Brain microvascular endothelial cell (primary cell): ENCODE results near the gene SPHK2.
"Not testable (repeated sequence)": the region's sequence is repeated elsewhere in the genome, so short reads cannot be mapped to it uniquely, and the experiment has no call there.

Experiments
- DNase-seq: peaks from one replicate; pipeline ENCODE4 v3.0.0-alpha.2; 2020
- H3K27ac ChIP-seq: fragments of 250-450 bp; sonication (Bioruptor Pico); 2 replicates; pipeline ENCODE4 v1.5.1; 2020; ENCODE audit warnings: mild to moderate bottlenecking, moderate library complexity
- H3K27me3 ChIP-seq: fragments of 250-450 bp; sonication (Bioruptor Pico); replicated peaks from 2 replicates; pipeline ENCODE4 v1.5.1; 2020; ENCODE audit warnings: mild to moderate bottlenecking
- H3K36me3 ChIP-seq: fragments of 250-450 bp; sonication (Bioruptor Pico); replicated peaks from 2 replicates; pipeline ENCODE4 v1.5.1; 2020; ENCODE audit warnings: mild to moderate bottlenecking
- H3K4me3 ChIP-seq: 2 replicates; pipeline ENCODE4 v1.5.1; 2011; ENCODE audit warnings: low read depth, mild to moderate bottlenecking, control low read depth, low read length, moderate library complexity
- in situ Hi-C: cut with HindIII; loops from 2 replicates; pipeline ENCODE4 v1.10.0; 2017; ENCODE audit warnings: low sequenced_read_pairs, low pct_ligation_motif_present
- TF ChIP-seq, protein P1 (sequence below): IDR thresholded peaks from 2 replicates; pipeline ENCODE4 v1.5.1; 2011; ENCODE audit warnings: low read depth, mild to moderate bottlenecking, moderate library complexity, low read length, control low read depth, inconsistent platforms; ENCODE audit errors: missing control alignments

Gene SPHK2

DNA sequence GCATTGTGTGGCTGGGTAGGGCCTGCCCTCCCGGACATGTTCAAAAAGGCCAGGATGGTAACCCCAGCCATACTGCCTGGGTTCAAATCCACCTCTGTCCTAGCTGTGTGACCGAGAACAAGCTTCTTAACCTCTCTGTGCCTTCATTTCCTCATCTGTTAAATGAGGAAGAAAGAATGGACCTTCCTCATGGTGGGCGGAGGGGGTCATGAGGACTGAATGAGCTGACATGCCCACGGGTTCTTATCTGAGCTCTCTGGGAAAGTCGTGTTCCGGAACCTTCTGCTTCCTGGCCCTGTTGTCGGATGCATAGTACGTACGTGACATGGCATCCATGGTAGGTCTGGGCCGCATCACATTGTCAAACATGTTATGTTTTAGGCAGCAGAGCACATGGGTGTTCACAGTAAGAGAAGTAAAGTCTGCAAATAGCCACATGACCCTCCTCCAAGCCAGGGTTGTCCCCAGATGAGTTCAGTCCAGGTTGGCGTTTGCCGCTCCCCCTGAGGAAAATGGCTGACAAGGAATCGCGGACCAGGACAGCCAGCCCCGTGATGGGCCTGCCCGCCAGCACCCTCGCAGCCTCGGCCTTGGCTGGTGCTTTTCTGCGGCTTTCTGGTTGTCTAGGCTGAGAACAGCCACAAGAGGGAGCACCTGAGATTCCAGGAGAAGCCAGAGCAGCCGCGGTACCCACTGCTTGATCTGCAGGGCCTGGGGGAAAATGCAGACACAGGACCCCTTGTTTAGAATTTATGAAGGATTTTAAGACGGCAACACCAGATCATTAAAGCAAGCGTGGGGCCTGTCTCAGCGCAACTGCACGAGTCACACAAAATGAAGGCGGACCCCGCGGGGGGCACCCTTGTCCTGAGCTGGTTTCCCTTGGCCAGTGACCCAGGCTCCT, 55.9 kb downstream of the SPHK2 start:
- no peak overlapping the region for H3K27ac ChIP-seq
- no peaks in the 10 kb centered on the region for H3K36me3 ChIP-seq
- peak; percentile 73 for DNase-seq
- no peak overlapping the region for H3K4me3 ChIP-seq
- TF ChIP-seq, protein P1, sequence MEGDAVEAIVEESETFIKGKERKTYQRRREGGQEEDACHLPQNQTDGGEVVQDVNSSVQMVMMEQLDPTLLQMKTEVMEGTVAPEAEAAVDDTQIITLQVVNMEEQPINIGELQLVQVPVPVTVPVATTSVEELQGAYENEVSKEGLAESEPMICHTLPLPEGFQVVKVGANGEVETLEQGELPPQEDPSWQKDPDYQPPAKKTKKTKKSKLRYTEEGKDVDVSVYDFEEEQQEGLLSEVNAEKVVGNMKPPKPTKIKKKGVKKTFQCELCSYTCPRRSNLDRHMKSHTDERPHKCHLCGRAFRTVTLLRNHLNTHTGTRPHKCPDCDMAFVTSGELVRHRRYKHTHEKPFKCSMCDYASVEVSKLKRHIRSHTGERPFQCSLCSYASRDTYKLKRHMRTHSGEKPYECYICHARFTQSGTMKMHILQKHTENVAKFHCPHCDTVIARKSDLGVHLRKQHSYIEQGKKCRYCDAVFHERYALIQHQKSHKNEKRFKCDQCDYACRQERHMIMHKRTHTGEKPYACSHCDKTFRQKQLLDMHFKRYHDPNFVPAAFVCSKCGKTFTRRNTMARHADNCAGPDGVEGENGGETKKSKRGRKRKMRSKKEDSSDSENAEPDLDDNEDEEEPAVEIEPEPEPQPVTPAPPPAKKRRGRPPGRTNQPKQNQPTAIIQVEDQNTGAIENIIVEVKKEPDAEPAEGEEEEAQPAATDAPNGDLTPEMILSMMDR: peak; percentile 90
- H3K27me3 ChIP-seq: no peaks in the 10 kb centered on the region
- in situ Hi-C loops: no loop called here

DNA sequence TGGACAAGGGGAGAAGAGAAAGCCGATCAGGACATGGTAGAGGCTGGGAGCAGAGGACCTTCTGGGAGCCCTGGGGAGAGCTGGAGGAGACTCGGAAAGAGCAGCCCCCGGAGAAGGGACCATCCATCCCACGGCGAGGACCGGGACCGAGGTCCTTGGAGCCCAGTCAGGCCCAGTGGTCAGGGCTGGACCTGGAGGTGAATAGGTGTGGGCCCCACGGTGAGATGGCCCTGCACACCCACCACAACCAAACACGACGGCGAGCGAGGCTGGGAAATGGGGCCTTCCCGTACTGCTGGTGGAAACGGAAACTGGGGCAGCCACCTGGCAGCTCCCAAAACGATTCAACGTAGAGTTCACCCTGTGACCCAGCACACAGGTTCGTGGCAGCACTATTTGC, 57.2 kb downstream of the SPHK2 start:
- Histone ChIP-seq H3K27me3 (no peaks in the 10 kb centered on the region), H3K4me3 (no peak overlapping the region), H3K27ac (no peak overlapping the region), H3K36me3 (no peaks in the 10 kb centered on the region)
- in situ Hi-C loops: no loop called here
- TF ChIP-seq, protein P1: no peak
- no peak for DNase-seq

DNA sequence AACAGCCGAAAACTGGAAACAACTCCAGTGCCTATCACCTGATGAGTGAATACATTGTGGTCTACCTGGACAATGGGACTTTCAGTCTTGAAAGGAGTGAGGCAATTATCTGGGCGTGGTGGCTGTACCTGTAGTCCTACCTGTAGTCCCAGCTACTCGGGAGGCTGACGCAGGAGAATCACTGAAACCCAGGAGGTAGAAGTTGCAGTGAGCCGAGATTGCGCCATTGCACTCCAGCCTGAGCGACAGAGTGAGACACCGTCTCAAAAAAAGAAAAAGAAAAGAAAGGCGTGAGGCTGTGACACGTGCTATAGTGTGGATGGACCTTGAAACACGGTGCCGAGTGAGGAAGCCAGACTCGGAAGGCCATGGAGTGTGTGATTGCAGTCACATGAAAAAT, 57.6 kb downstream of the SPHK2 start:
- no peak overlapping the region for H3K27ac ChIP-seq
- in situ Hi-C loops: no loop called here
- H3K36me3 ChIP-seq: no peaks in the 10 kb centered on the region
- no peaks in the 10 kb centered on the region for H3K27me3 ChIP-seq
- TF ChIP-seq, protein P1: no peak
- no peak for DNase-seq
- H3K4me3 ChIP-seq: no peak overlapping the region

DNA sequence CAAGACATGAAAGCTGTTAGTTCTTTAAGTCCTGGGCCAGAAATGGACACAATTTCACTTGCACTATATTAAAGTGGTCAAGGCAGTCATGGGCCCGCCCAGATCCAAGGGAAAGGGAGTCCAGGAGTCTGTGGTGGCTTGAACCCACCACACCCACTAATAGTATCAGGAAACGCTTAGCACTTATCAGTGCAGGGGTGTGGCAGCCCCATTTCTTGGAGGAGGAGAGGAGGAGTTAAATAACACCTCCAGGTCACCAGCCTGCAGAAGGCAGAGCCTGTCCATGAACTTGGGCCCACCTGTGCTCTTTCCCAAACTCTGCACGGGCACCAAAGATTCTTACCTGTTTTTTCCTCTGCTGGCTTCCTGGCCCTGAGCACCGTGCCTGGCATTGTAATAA, 58.9 kb downstream of the SPHK2 start:
- in situ Hi-C loops: no loop called here
- H3K27me3 ChIP-seq: no peaks in the 10 kb centered on the region
- no peaks in the 10 kb centered on the region for H3K36me3 ChIP-seq
- TF ChIP-seq, protein P1: no peak
- no peak overlapping the region for H3K4me3 ChIP-seq
- DNase-seq: no peak
- no peak overlapping the region for H3K27ac ChIP-seq

DNA sequence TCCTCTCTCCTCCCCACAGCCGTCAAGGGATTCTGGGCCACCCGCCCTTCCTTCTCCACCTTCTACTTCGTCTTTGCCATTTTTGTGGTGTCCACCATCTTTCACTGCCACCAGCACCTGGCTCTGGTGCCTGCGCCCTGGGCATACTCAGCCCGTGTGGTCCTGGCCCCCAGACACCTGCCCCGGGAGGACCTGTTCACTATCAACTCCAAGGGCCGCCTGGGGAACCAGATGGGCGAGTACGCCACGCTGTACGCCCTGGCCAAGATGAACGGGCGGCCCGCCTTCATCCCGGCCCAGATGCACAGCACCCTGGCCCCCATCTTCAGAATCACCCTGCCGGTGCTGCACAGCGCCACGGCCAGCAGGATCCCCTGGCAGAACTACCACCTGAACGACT, 60.7 kb downstream of the SPHK2 start:
- H3K27me3 ChIP-seq, in situ Hi-C loops, DNase-seq, H3K36me3 ChIP-seq, H3K27ac ChIP-seq, H3K4me3 ChIP-seq: not testable (repeated sequence)
